Measurements from ENCODE around the gene NOL9. TPM values are rescaled to one million over a fixed set of nuclear protein-coding genes. Genes with fewer than 3 reads are reported as not detected.

NOL9 gene
- total RNA-seq, 4 donors from 2014 or later: 4.7 to 44.8 (median 23.7) TPM

DNA sequence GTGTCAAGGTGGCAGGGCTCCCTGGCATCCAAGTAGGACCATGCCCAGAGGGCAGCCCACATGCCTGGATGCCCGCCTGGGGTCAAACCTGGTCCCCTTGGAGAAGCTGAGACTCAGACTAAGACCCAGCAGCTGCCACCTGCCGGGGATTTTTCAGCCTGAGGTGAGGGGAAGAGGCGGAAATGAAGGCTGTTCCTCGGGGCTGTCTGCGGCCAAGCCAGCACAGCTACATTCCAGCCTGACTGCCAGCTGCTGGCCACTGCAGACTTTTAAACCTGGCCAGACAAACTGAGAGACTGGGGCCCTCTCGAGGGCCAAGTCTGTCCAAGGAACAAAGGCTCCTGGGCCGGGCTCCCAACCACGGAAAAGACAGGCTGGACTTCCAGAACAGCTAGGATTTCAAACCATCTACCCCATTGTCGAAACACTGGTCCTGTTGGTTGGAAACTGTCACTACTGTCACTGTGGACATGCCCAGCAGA, 41.0 kb downstream of the NOL9 start:
- Histone ChIP-seq H3K27ac (no peak overlapping the region), H3K9me3 (no peaks in the 10 kb centered on the region), H3K4me3 (no peak overlapping the region), H3K27me3 (no peaks in the 10 kb centered on the region), H3K36me3 (no peaks in the 10 kb centered on the region), H3K4me1 (no peaks in the 10 kb centered on the region)
- DNase-seq: no peak
- TF ChIP-seq, protein P1, sequence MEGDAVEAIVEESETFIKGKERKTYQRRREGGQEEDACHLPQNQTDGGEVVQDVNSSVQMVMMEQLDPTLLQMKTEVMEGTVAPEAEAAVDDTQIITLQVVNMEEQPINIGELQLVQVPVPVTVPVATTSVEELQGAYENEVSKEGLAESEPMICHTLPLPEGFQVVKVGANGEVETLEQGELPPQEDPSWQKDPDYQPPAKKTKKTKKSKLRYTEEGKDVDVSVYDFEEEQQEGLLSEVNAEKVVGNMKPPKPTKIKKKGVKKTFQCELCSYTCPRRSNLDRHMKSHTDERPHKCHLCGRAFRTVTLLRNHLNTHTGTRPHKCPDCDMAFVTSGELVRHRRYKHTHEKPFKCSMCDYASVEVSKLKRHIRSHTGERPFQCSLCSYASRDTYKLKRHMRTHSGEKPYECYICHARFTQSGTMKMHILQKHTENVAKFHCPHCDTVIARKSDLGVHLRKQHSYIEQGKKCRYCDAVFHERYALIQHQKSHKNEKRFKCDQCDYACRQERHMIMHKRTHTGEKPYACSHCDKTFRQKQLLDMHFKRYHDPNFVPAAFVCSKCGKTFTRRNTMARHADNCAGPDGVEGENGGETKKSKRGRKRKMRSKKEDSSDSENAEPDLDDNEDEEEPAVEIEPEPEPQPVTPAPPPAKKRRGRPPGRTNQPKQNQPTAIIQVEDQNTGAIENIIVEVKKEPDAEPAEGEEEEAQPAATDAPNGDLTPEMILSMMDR (IDR thresholded peaks at IDR 0.05): no peak
- no peak for TF ChIP-seq POLR2A (IDR thresholded peaks at IDR 0.05)
- intact Hi-C loops (cut with DNase I; ENCODE audit: low total_unique reads): no loop called here

- Histone ChIP-seq H3K36me3 (no peaks in the 10 kb centered on the region), H3K4me3 (no peak overlapping the region), H3K27me3 (no peaks in the 10 kb centered on the region), H3K9me3 (no peaks in the 10 kb centered on the region), H3K27ac (no peak overlapping the region), H3K4me1 (no peaks in the 10 kb centered on the region)
- TF ChIP-seq, protein P1 (IDR thresholded peaks at IDR 0.05): no peak
- TF ChIP-seq POLR2A (IDR thresholded peaks at IDR 0.05): no peak
- intact Hi-C loops (cut with DNase I; ENCODE audit: low total_unique reads): no loop called here
- no peak for DNase-seq
Measured at GRCh38 chr1:6512908-6513280, 41.4 kb downstream of the NOL9 start.

- no peak for DNase-seq
- Histone ChIP-seq H3K27me3 (no peaks in the 10 kb centered on the region), H3K9me3 (no peaks in the 10 kb centered on the region), H3K4me1 (no peaks in the 10 kb centered on the region), H3K36me3 (no peaks in the 10 kb centered on the region), H3K27ac (no peak overlapping the region), H3K4me3 (no peak overlapping the region)
- TF ChIP-seq POLR2A (IDR thresholded peaks at IDR 0.05): no peak
- TF ChIP-seq, protein P1 (IDR thresholded peaks at IDR 0.05): no peak
- intact Hi-C loops (cut with DNase I; ENCODE audit: low total_unique reads): no loop called here
Measured at GRCh38 chr1:6512245-6512907, 41.9 kb downstream of the NOL9 start.

- TF ChIP-seq POLR2A (IDR thresholded peaks at IDR 0.05): no peak
- TF ChIP-seq, protein P1 (IDR thresholded peaks at IDR 0.05): no peak
- no peaks in the 10 kb centered on the region for H3K4me1 ChIP-seq
- no peaks in the 10 kb centered on the region for H3K9me3 ChIP-seq
- intact Hi-C loops (cut with DNase I; ENCODE audit: low total_unique reads): no loop called here
- H3K4me3 ChIP-seq: no peak overlapping the region
- no peak overlapping the region for H3K27ac ChIP-seq
- no peaks in the 10 kb centered on the region for H3K36me3 ChIP-seq
- no peaks in the 10 kb centered on the region for H3K27me3 ChIP-seq
- DNase-seq: no peak
Measured at GRCh38 chr1:6511561-6512244, 42.6 kb downstream of the NOL9 start.

DNA sequence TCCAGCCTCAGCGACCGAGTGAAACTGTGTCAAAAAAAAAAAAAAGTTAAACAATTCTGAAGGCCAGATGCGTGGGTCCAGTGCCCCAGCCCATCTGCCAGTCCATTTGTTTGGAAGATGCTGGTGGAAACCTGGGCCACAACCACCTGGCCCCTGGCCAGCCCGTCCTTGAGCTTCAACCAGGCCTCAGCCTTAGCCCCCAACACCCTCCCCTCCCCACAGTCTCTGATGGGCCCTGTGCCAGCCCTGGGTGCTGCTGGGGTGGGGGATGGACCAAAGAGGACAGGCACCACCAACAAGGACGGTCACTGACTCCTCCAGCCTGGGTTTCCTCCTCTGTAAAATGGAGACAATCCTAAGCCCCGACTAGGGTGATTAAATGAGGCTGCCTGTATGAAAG, 43.3 kb downstream of the NOL9 start:
- no peak overlapping the region for H3K27ac ChIP-seq

More for the DNA sequence above, 43.3 kb downstream of the NOL9 start:
- H3K27me3 ChIP-seq: no peaks in the 10 kb centered on the region
- no peaks in the 10 kb centered on the region for H3K9me3 ChIP-seq
- no peak for TF ChIP-seq POLR2A (IDR thresholded peaks at IDR 0.05)
- TF ChIP-seq, protein P1 (IDR thresholded peaks at IDR 0.05): no peak
- H3K36me3 ChIP-seq: no peaks in the 10 kb centered on the region
- intact Hi-C loops (cut with DNase I; ENCODE audit: low total_unique reads): no loop called here
- H3K4me1 ChIP-seq: no peaks in the 10 kb centered on the region
- no peak for DNase-seq
- no peak overlapping the region for H3K4me3 ChIP-seq
